Measurements from ENCODE around the gene SIRT3. TPM values are rescaled to one million over a fixed set of nuclear protein-coding genes. Genes with fewer than 3 reads are reported as not detected.

Gene SIRT3
- total RNA-seq, result 14.1 TPM
- long read RNA-seq, transcript SIRT3-214 (7 exons, 1,588 nt), result minor isoform, 15 of 106 reads
- long read RNA-seq, transcript SIRT3-201 (7 exons, 2,543 nt), result major isoform, 51 of 106 reads
- long read RNA-seq, partial matches to known transcripts, result 2 of 106 reads
- long read RNA-seq, other reads (novel, unspliced or antisense), result 36 of 106 reads

DNA sequence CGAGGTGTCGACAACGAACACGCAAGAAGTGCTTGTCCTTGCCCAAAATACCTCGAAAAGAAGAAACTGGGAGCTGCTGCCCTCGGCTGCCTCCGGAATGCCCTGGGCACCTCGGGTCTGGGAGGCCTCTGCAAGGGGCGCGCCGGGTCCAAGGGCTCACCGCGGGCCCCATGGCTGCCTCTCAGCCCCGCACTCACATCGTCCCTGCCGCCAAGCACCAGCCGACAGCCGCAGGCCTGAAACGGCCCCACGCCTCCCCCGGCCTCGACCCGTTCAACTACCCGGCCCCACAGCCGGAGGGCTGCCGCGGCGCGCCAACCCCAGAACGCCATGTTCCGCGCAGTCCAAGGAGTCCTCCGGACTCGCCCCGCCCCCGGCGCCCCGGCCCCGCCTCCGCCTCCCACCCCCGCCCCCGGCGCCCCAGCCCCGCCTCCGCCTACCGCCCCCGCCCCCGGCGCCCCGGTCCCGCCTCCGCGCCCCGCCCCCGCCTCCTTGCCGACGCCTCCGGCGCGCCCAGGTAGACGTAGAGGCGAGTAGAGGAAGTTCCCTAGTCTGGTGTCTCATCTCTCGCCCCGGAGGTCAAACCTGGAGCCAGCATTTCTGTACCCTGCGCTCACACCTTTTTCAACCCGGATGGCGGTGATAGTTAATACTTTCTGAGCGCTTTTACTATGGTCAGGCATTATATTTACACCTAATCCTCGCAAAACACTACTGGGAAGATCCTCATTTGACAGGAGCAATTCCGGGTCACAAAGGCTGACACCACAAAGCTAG lies at the start of gene SIRT3:
Gene SIRT3 (minus strand): TSS at position 346 of the 777 bp plus-strand sequence. CDS start 14 bp downstream, at position 332.
- peak; percentile 92 for DNase-seq (ENCODE audit: low spot score)

DNA sequence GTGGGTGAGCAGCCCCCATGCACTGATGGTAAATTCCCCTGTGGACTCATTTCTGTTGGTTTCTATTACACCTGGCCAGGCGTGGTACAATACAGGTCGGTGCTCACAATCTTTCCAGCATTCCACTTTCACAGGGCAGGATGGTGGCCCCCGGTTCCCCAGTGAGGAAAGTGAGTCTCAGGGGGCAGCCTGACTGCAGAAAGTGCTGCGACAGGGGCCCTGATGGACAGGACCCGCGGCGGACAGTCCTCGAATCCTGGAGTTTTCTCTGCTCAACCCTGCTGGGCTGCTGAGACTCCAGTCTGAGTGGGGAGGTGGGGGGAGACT lies 49.7 kb upstream of the SIRT3 start:
- DNase-seq (ENCODE audit: low spot score), result peak; percentile 55

DNA sequence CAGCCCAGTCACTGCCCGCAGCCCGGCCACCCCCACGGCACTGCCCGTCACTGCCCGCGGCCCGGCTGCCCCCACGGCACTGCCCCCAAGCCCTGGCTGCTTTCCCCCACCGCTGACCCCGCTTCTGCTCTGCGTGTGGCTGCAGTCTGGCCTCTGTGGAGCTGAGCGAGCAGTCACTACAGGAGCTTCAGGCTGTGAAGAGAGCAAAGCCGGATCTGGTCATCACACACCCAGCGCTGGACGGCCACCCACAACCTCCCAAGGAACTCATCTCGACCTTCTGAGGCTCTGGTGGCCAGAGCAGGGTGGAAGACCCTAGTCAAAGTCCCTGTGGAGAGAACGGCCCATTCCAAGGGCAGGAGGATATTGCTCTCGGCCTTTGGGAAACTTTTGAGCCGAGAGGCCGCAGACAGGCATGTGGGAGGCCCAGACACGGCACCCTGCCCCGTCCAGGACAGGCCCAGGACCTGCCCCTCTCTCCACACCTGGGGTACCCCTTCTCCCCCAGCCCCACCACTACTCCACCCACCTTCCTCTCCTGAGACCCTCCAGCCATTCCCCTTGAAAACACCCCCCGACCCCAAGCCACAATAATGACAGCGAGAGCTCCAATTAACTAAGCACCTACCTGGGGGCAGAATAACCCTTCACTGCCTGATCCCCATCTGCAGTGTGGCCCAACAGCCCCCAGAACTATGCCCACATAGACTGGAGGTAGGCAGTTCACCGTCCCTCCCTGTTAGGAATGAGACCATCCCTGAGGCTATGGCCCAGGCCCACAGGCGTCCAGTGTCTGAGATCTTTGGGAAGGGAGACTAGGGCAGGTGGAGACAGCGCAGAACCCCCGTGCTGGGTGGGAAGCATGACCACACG lies 49.1 kb upstream of the SIRT3 start:
- DNase-seq (ENCODE audit: low spot score), result peak; percentile 88

DNA sequence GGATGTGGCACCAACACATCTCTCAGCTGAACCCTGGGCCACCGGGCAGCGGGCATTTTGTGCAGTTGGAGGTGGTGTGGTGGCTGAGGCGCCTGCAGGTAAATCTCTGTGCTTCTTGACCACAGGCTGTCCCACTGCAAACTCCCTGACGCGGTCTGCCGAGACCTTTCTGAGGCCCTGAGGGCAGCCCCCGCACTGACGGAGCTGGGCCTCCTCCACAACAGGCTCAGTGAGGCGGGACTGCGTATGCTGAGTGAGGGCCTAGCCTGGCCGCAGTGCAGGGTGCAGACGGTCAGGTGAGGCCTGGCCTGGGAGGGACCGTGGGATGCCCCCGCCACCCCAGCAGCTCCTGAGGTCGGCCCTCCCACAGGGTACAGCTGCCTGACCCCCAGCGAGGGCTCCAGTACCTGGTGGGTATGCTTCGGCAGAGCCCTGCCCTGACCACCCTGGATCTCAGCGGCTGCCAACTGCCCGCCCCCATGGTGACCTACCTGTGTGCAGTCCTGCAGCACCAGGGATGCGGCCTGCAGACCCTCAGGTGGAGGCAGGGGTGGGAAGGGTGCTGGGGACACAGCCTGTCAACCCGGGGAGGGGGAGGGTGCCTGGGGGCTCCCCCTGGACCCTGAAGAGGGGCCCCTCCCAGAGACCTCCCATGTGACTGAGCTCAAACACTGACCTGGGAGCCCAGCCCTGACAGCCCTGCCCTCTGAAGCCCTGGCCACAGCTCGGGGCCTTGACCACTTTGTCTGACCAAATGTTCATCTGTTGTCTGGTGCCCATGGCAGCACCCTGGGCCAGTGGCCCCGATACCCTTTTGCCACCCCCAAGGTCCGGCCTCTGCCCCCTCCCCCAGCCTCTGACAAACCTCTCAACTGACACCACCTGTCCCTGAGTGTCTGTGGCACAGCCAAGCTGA lies 48.2 kb upstream of the SIRT3 start:
- peak; percentile 84 for DNase-seq (ENCODE audit: low spot score)

DNA sequence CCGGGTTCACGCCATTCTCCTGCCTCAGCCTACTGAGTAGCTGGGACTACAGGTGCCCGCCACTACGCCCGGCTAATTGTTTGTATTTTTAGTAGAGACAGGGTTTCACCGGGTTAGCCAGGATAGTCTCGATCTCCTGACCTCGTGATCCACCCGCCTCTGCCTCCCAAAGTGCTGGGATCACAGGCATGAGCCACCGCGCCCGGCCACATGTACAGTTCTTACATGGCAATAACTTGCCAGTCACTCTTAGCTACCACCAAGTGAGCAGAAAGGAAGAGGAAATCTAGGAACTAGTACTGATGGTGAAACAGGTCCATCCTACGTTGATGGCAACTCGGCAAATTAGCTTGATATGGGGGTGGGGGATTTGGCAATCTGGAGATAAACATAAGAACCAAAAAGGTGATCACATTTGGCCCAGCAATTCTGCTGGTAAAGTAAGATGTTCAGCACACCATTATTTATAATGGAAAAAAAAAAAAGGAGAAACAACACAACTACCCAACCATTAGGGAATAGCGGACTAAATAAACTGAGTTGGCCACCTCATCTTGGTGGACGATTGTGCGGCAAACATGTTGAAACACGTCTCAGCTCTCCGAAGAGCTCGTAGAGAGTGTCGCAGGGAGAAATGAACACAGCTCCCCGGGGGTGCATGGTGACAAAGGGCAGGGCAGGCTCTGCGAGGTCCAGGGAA lies 47.4 kb upstream of the SIRT3 start:
- DNase-seq (ENCODE audit: low spot score), result peak; percentile 14

DNA sequence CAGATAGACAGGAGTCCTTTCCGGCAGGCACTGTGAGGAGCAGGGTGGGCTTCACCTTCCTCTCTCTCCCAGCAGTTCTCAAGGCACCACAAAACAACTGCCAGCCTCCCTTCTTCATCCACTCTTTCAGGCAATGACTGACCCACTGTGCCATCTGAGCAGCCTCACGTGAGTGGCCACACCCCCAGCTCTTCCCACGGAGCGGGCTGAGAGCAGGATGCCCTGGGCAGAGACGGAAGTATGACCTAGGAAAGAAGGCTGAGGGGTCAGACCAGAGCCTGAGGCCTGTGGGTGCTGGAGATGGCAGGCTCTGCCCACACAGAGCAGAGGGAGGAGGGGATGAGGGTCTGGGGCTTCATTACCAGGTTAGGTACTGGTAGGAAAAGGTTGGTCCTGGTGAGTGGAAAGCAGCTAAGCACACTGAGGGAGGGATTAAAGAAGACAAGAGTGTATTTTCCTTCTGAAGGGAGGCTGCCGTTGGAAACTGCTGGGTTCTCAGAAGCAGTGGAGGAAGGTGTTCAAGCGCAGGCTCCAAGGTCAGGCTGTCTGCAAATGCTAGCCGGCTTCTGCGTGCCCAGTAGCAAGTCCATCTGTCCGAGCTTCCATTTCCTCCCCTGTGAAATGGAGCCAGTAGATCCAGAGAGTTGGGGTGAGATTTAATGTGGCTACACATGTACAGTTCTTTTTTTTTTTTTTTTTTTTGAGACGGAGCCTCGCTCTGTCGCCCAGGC lies 46.7 kb upstream of the SIRT3 start:
- peak; percentile 85 for DNase-seq (ENCODE audit: low spot score)

DNA sequence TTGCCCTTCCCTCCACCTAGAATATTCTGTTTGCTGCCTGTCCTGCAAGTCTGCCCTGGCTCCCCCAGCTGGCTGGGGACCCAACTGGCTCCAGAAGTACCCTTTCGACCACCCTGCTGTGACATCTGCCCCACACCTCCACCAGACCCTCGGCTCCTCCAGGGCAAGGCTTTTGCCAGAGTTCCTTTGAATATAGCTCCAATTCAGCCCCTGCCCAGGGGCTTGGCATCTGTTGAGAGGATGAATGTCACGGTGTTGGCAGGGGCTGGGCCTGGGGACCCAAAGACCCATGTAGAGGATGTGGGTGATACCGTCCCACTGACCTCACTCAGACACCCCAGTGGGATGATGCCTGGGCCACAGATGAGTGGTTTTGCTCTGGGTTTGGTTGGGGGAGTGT lies 46.0 kb upstream of the SIRT3 start:
- peak; percentile 64 for DNase-seq (ENCODE audit: low spot score)

DNA sequence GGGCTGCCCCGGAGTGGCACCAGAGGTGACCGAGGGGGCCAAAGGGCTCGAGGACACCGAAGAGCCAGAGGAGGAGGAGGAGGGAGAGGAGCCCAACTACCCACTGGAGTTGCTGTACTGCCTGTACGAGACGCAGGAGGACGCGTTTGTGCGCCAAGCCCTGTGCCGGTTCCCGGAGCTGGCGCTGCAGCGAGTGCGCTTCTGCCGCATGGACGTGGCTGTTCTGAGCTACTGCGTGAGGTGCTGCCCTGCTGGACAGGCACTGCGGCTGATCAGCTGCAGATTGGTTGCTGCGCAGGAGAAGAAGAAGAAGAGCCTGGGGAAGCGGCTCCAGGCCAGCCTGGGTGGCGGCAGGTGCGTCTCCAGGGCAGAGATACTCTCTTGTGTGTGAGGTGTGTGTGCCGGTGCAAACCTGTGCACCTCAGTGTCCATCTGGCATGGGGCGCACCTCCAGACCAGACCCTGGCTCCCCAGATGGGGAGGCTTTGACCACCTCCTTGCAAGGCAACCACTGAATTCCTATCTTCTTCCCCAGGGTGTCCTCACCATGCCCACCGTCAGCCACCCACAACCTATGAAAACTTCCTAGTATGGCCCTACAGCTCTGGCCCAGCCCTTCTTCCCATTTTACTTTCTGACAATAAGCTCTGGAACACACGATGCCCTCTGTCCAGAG lies 45.5 kb upstream of the SIRT3 start:
- DNase-seq (ENCODE audit: low spot score), result peak; percentile 89

DNA sequence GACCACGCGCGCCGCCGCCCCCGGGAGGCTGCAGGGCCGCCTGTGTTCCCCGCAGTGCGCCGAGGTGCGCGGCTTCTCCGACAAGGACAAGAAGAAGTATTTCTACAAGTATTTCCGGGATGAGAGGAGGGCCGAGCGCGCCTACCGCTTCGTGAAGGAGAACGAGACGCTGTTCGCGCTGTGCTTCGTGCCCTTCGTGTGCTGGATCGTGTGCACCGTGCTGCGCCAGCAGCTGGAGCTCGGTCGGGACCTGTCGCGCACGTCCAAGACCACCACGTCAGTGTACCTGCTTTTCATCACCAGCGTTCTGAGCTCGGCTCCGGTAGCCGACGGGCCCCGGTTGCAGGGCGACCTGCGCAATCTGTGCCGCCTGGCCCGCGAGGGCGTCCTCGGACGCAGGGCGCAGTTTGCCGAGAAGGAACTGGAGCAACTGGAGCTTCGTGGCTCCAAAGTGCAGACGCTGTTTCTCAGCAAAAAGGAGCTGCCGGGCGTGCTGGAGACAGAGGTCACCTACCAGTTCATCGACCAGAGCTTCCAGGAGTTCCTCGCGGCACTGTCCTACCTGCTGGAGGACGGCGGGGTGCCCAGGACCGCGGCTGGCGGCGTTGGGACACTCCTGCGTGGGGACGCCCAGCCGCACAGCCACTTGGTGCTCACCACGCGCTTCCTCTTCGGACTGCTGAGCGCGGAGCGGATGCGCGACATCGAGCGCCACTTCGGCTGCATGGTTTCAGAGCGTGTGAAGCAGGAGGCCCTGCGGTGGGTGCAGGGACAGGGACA lies 44.8 kb upstream of the SIRT3 start:
- DNase-seq (ENCODE audit: low spot score), result peak; percentile 83

DNA sequence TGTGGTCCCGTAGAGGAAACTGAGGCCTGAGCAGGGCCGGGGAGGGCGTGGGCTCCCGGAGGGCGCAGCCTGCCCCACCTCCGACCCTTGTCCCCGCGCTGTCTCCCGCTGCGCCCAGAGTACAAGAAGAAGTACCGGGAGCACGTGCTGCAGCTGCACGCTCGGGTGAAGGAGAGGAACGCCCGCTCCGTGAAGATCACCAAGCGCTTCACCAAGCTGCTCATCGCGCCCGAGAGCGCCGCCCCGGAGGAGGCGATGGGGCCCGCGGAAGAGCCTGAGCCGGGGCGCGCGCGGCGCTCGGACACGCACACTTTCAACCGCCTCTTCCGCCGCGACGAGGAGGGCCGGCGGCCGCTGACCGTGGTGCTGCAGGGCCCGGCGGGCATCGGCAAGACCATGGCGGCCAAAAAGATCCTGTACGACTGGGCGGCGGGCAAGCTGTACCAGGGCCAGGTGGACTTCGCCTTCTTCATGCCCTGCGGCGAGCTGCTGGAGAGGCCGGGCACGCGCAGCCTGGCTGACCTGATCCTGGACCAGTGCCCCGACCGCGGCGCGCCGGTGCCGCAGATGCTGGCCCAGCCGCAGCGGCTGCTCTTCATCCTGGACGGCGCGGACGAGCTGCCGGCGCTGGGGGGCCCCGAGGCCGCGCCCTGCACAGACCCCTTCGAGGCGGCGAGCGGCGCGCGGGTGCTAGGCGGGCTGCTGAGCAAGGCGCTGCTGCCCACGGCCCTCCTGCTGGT lies 44.0 kb upstream of the SIRT3 start:
- DNase-seq (ENCODE audit: low spot score), result peak; percentile 90

DNA sequence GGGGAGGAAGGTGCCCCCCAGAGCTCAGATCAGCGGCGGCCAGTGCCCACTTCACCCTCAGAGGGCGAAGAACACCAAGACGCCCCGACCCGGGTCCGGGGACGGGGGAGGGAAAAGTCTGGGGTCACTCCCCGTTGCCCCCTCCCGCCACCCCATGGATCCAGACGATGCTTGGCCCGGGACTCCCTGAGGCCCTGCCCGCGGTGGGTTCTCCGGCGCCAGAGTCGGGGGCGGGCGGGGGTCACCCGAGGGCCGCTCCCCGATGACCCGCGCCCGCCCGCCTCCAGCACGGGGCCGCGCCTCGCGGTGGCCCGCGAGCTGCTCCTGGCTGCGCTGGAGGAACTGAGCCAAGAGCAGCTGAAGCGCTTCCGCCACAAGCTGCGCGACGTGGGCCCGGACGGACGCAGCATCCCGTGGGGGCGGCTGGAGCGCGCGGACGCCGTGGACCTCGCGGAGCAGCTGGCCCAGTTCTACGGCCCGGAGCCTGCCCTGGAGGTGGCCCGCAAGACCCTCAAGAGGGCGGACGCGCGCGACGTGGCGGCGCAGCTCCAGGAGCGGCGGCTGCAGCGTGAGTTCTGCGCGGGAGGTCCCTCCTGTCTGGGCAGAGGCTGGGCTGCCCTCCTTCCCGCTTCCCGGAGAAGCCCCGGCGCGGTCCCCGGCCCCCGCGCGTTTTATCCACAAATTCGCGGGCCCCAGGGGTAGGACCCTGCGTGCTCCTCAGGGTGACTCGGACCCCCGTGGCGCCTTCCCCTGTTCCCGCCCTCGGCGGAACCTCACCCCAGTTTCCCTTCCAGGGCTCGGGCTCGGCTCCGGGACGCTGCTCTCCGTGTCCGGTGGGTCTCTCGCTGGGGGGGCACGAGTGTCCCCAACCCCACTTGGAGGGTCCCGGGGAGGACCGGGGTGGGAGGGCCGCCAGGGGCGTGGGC lies 43.2 kb upstream of the SIRT3 start:
- peak; percentile 87 for DNase-seq (ENCODE audit: low spot score)

DNA sequence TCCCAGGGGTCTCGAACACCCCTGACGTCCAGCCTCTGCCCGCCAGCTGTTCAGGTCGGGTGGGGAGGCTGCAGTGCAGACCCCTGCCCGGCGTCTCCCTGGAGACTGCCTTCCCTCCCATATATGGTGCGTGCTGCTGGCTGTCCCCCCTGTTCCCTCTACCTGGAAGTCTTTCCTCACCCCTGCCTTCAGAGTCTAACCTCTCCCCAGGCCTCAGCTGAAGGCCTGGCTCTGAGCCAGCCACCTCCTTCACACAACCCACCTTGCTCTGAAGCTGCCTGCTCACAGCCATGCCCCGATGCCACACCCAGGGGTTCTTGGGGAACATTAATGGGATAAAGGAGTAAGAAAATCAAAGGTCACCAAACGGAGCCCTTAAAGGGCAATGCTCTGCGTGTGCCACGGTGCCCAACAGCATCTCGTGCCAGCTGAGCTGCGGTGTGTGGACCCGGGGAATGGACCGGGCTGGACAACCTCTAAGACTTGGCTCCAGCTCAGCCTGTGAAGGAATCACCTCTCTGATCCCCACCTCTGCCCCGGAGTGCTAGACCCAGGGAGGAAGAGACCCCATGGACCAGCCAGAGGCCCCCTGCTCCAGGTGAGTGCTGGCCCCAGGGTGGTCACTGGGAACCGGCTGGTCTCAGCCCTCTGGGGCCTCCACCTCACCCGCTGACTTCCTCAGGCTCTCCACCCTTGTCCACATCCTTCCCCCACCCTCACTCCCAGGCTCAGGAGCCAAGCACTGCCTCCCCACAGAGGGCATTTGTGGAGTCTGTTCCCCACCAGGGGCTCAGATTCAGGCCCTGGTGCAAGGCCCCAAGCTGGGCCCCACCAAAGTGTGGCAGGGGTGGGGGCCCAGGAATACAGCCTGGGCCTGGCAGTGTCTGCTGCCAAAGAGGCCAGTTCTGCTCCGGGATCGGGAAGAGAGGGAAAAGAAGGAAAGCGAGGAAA lies 42.1 kb upstream of the SIRT3 start, which contains the start of gene NLRP6:
Gene NLRP6 (plus strand): TSS at position 407 of the 951 bp plus-strand sequence. CDS start 163 bp downstream, at position 570.
- DNase-seq (ENCODE audit: low spot score), result peak; percentile 87

DNA sequence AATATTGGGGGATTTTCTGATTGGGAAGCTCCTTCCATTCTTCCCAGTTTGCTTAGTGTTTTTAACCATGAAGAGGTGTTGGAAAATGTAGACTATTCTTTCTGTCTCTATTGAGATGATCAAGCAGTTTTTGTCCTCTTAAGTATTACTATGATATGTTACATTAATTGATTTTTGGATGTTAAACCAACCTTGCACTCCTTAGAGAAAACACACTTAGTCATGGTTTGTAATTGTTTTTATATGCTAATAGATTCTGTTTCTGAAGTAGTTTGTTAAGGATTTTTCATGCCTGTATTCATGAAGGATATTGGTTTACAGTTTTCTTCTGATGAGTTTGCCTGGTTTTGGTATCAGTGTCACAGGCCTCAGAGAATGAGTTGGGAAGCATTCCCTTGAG lies 40.1 kb upstream of the SIRT3 start:
- DNase-seq (ENCODE audit: low spot score), result no peak

DNA sequence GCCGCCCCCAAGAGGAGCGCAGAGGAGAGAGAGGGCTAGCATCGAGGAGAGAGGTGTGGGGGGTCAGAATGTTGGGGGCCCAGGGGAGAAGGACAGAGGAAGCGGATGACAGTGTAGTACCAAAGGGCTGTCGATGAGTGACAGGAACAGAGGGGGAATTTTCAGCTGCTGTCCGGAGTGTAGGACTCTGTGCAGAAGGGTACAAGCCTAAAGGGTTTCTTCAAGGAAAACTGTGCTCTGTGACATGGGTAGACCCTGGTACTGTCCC lies 36.7 kb upstream of the SIRT3 start:
- DNase-seq (ENCODE audit: low spot score), result peak; percentile 67

DNA sequence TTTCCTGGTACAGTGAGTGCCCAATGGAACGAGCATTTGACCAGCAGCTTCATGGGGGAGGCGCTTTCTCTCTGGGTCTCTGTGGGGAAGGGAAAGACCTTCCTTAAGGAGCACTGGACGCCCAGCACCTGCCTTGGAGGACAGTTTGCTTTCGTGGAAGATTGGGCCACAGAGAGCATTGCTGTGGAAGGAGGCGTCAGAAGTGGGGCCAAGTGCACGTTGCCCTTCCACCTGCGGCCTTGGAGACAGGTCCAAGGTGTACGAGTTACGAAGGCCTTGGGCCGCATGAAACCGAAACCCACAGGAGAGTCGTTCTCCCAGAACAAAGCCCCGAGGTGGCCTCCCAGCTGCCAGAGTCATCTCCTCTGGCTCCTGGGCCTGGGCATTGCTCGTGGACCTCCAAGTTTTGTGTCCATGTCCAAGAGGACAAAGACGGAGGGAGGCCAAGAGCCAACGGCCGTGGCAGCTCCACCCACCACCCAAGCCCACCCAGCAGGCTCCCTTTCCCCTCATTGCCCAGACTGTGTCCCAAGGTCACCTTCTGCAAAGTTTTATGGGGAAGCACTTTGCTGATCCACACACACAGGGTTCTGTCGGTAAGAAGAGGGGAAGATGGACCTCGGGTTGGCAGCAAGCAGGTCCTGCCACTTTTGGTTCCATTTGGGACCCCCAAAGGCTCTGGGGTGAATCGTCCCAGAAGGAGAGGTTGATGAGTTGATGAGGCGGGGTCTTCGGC lies 36.2 kb upstream of the SIRT3 start:
- no peak for DNase-seq (ENCODE audit: low spot score)
